ENCODE measurements around the gene TMEM115.

Gene TMEM115

DNA sequence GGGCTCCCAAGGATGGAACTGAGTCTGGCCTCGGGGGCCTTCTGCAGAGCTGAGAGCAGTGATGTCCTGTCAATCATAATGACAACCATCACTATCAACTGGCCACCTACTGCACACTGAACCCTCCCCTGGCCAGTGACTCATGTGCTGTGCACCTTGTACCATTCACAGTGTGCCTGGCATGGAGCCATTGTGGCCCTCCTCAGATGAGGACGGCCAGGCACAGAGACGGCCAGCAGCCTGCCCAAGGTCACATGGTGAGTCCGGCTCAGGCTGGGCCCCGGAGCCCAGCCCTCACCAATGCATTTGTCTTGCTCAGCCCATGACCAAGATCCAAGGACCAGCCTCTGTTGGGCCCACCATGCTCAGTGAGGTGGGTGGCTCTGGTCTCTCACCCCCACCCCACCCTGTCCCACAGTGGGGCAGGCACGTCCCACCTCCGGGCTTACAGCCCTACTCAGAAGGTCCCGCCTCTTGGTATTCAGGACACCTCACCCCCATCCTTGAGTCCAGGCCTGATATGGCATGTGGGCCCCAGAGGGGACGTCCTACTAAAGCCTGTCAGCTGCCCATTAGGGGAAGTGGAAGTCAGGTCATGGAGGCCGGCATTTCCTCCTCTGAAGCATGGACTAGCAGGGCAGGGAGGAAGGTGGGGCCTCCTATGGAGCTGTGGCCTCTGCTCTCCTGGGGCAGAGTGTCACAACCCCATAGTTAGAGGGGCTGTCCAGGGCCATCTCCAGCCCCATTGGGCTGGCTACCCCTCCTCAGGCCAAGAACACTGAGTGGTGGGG lies 35.9 kb upstream of the TMEM115 start:
- TF ChIP-seq, protein P1, sequence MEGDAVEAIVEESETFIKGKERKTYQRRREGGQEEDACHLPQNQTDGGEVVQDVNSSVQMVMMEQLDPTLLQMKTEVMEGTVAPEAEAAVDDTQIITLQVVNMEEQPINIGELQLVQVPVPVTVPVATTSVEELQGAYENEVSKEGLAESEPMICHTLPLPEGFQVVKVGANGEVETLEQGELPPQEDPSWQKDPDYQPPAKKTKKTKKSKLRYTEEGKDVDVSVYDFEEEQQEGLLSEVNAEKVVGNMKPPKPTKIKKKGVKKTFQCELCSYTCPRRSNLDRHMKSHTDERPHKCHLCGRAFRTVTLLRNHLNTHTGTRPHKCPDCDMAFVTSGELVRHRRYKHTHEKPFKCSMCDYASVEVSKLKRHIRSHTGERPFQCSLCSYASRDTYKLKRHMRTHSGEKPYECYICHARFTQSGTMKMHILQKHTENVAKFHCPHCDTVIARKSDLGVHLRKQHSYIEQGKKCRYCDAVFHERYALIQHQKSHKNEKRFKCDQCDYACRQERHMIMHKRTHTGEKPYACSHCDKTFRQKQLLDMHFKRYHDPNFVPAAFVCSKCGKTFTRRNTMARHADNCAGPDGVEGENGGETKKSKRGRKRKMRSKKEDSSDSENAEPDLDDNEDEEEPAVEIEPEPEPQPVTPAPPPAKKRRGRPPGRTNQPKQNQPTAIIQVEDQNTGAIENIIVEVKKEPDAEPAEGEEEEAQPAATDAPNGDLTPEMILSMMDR (conservative IDR thresholded peaks at IDR 0.05; ENCODE audit: low read depth), result no peak
- H3K27ac ChIP-seq, result no peak overlapping the region
- ChIA-PET POLR2A (ENCODE audit: low non-redundant PET) (no interaction called here), CTCF (interaction anchor here (0.5 kb wide), 1 partner anchor 207 kb away, joined by 3 read pairs; no protein-coding TSS in a partner anchor)
- DNase-seq (ENCODE audit: low spot score), result no peak

GRCh38 chr3:50393061-50393460 lies 33.7 kb upstream of the TMEM115 start:
- CTCF ChIA-PET, result no interaction called here
- H3K27ac ChIP-seq, result peak overlapping the region; percentile 80; the same call in 1 of the 2 replicates
- POLR2A ChIA-PET (ENCODE audit: low non-redundant PET), result no interaction called here

DNA sequence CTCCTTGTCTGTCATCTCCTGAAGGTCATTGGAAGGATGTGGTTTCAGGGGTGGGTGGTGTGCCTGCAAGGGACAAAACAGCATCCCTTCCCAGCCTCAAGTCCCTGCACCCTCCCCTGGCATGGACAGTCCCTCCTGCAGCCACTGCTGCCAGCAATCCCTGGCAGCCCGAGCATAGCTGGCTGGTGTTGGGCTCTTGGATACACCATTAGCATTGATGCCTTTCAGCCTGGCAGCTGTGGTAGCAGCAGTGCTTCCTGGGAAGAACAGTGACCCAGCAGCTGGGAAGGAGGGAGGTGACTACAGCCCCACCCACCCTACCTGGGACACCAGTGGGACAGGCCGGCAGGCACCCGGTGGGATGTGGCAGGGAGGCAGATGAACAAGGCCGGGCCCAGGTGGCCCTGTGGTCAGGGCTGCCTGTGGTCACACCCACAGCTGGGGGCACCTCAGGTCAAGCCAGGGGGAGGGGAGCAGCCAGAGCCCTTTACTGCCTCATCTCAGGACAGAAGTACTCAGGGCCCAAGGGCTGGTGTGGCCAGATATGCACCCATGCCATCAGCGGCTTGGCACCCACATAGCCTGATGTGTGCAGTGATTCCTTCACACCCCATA lies 32.9 kb upstream of the TMEM115 start:
- ChIA-PET CTCF (interaction anchor here (0.6 to 0.7 kb wide), 2 partner anchors 30 to 1146 kb away, joined by 3 to 4 read pairs; no protein-coding TSS in a partner anchor), POLR2A (ENCODE audit: low non-redundant PET) (no interaction called here)
- peak overlapping the region; percentile 80 for H3K27ac ChIP-seq
- no peak for DNase-seq (ENCODE audit: low spot score)
- TF ChIP-seq, protein P1 (conservative IDR thresholded peaks at IDR 0.05; ENCODE audit: low read depth), result no peak

More at GRCh38 chr3:50393061-50393460, 33.7 kb upstream of the TMEM115 start:
- TF ChIP-seq, protein P1 (conservative IDR thresholded peaks at IDR 0.05; ENCODE audit: low read depth), result no peak
- DNase-seq (ENCODE audit: low spot score), result no peak

- CTCF ChIA-PET, result interaction anchor here (0.6 to 0.9 kb wide), 3 partner anchors 23 to 553 kb away, joined by 3 read pairs; no protein-coding TSS in a partner anchor
- TF ChIP-seq, protein P1 (conservative IDR thresholded peaks at IDR 0.05; ENCODE audit: low read depth), result no peak
- H3K27ac ChIP-seq, result peak overlapping the region; percentile 80
- peak; percentile 25 for DNase-seq (ENCODE audit: low spot score)
- POLR2A ChIA-PET (ENCODE audit: low non-redundant PET), result no interaction called here
These were observed 31.3 kb upstream of the TMEM115 start for GRCh38 chr3:50390508-50391224.

GRCh38 chr3:50389414-50389767 lies 30.1 kb upstream of the TMEM115 start:
- CTCF ChIA-PET, result no interaction called here
- H3K27ac ChIP-seq, result peak overlapping the region; percentile 80; the same call in 1 of the 2 replicates
- POLR2A ChIA-PET (ENCODE audit: low non-redundant PET), result no interaction called here
- no peak for DNase-seq (ENCODE audit: low spot score)
- TF ChIP-seq, protein P1 (conservative IDR thresholded peaks at IDR 0.05; ENCODE audit: low read depth), result no peak

GRCh38 chr3:50388720-50389413 lies 29.5 kb upstream of the TMEM115 start:
- no peak overlapping the region for H3K27ac ChIP-seq
- TF ChIP-seq, protein P1 (conservative IDR thresholded peaks at IDR 0.05; ENCODE audit: low read depth), result no peak
- POLR2A ChIA-PET (ENCODE audit: low non-redundant PET), result no interaction called here
- CTCF ChIA-PET, result no interaction called here
- no peak for DNase-seq (ENCODE audit: low spot score)

Measured in RWPE1 (cell line).